ACC112 (cell line): ENCODE data around the gene RNU7-1.

Experiments used
- H2AFZ ChIP-seq: fragments of 200-600 bp; sonication (generic); one replicate; pipeline ENCODE4 v1.6.0; 2017; ENCODE audit warnings: antibody characterized with exemption, low read length; ENCODE audit not compliant: unreplicated experiment
- H3K27ac ChIP-seq: fragments of 200-600 bp; sonication (generic); 2 replicates; pipeline ENCODE4 v1.5.1; 2014; ENCODE audit warnings: low read depth, mild to moderate bottlenecking, antibody characterized with exemption, low read length, moderate library complexity
- H3K27me3 ChIP-seq: fragments of 200-600 bp; sonication (generic); 2 replicates; pipeline ENCODE4 v1.6.1; 2014; ENCODE audit warnings: mild to moderate bottlenecking, antibody characterized with exemption, low read length, moderate library complexity, mixed read lengths; ENCODE audit not compliant: insufficient read depth
- H3K36me3 ChIP-seq: fragments of 200-600 bp; sonication (generic); 2 replicates; pipeline ENCODE4 v1.6.1; 2016; ENCODE audit warnings: mild to moderate bottlenecking, antibody characterized with exemption, low read length, moderate library complexity, mixed read lengths; ENCODE audit not compliant: insufficient read depth
- H3K4me1 ChIP-seq: fragments of 200-600 bp; sonication (generic); one replicate; pipeline ENCODE4 v1.6.1; 2016; ENCODE audit warnings: low read length, mixed read lengths; ENCODE audit not compliant: insufficient read depth, unreplicated experiment, control insufficient read depth
- H3K4me3 ChIP-seq: fragments of 200-600 bp; sonication (generic); 2 replicates; pipeline ENCODE4 v1.5.1; 2014; ENCODE audit warnings: mild to moderate bottlenecking, low read depth, low read length
- H3K79me2 ChIP-seq: fragments of 200-600 bp; sonication (generic); one replicate; pipeline ENCODE4 v1.6.0; 2016; ENCODE audit warnings: low read length; ENCODE audit not compliant: control insufficient read depth, unreplicated experiment, insufficient read depth

The RNU7-1 gene

DNA sequence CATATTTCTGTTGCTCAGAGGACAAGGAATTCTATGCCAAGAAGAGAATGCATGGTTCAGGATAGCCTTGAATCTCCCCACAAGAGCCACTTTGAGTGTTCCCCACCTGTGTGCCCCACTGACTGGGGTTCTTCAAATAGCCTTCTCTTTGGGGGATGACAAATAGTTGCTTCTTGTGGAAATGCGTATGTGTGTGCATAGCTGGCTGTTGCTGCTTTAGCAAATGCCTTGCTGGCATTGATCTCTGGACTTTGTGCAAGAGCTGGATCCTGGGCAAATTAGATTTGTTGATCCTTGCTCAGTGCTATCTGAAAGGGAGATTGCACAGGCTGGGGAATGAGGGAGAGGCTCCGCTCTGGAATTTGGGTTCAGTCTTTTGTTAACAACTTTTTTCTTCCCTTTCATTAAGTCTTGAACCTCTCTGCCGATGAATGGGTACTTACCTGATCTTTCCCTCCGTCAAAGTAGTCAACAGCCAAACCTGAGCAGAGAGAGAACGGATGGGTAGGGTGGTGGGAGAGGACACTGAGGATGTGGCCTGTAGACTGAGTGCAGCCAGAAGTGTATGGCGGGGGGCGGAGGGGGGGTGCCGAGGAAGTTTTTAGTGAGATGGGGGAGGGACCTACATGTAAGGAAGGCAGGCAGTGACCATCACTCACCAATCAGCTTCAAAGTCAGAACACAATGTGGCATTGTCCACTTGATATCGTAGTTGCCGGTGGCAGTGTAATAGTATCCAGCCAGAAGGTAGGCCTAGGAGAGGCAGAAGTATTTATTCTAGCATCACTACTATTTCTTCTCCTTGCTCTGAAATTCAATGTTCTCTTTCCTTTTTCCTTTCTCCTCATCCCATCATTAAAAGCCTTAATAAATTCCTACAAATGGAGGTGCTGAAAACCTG, 37.8 kb downstream of the RNU7-1 start:
- Histone ChIP-seq H3K4me1 (no peaks in the 10 kb centered on the region), H3K4me3 (no peak overlapping the region), H3K27ac (no peak overlapping the region), H3K36me3 (peaks cover 16% of the 10 kb centered on the region; the same call in 1 of the 2 replicates), H3K27me3 (no peaks in the 10 kb centered on the region), H2AFZ (no peak overlapping the region), H3K79me2 (no peaks in the 10 kb centered on the region)

- Histone ChIP-seq H3K27ac (no peak overlapping the region), H3K4me3 (no peak overlapping the region), H3K4me1 (no peaks in the 10 kb centered on the region)
Measured at GRCh38 chr12:6982532-6982931, 38.9 kb downstream of the RNU7-1 start.

GRCh38 chr12:6987956-6988553, 44.4 kb downstream of the RNU7-1 start:
- Histone ChIP-seq H3K4me1 (no peaks in the 10 kb centered on the region), H3K4me3 (no peak overlapping the region), H3K27me3 (no peaks in the 10 kb centered on the region), H3K36me3 (peaks cover 12% of the 10 kb centered on the region), H3K27ac (no peak overlapping the region), H3K79me2 (no peaks in the 10 kb centered on the region), H2AFZ (no peak overlapping the region)

More at GRCh38 chr12:6982532-6982931, 38.9 kb downstream of the RNU7-1 start:
- no peaks in the 10 kb centered on the region for H3K27me3 ChIP-seq
- no peaks in the 10 kb centered on the region for H3K79me2 ChIP-seq
- peaks cover 16% of the 10 kb centered on the region for H3K36me3 ChIP-seq
- H2AFZ ChIP-seq: no peak overlapping the region
